ENCODE results near the gene HIVEP2. TPM values are rescaled to one million over a fixed set of nuclear protein-coding genes. Genes with fewer than 3 reads are reported as not detected.

HIVEP2 gene
- total RNA-seq, 1 experiment from 2014 or later: 4.2 TPM

DNA sequence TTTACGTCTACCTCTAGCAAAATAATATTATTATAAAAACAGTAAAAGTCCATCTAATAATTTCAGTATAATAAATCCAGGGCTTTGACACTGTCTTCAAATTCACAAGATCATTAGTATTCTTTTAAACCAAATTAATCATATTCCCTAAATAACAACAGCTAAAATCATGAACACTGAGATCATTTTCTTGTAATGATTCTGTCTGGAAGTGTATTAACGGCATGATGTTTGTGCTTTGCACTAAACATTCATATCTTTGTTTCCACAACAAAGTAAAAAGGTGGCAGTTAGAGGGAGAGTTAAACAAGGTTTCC lies 18.8 kb downstream of the HIVEP2 start:
- Histone ChIP-seq H3K27me3 (ENCODE audit: insufficient read depth, low read length) (no peaks in the 10 kb centered on the region), H3K4me1 (ENCODE audit: insufficient read depth, low read length) (no peaks in the 10 kb centered on the region; the same call in 1 of the 2 replicates), H3K4ac (ENCODE audit: low read depth, low read length) (no peak overlapping the region), H3K23me2 (ENCODE audit: insufficient read length, low read depth, low read length, poor library complexity, severe bottlenecking) (peaks cover 2% of the 10 kb centered on the region), H2AK5ac (ENCODE audit: insufficient read length, low read length) (no peak overlapping the region), H2BK12ac (ENCODE audit: insufficient read length, low read depth, low read length) (no peak overlapping the region), H3K56ac (ENCODE audit: insufficient read length, low read depth, low read length) (no peak overlapping the region), H3K79me1 (ENCODE audit: insufficient read depth, low read depth, low read length, poor library complexity, severe bottlenecking) (no peaks in the 10 kb centered on the region), H2BK120ac (ENCODE audit: low read depth, low read length, poor library complexity, severe bottlenecking) (no peak overlapping the region), H3K9ac (ENCODE audit: extremely low read depth, insufficient read length, low read length) (no peak overlapping the region), H4K5ac (ENCODE audit: insufficient read length, low read depth, low read length) (no peak overlapping the region), H2AFZ (ENCODE audit: low read length) (no peak overlapping the region), H3K27ac (ENCODE audit: insufficient read length, low read depth, low read length) (no peak overlapping the region), H4K8ac (replicated peaks; ENCODE audit: insufficient read length, low read depth, low read length) (no peak overlapping the region), H4K91ac (ENCODE audit: insufficient read length, low read depth, low read length) (no peak overlapping the region), H2BK20ac (ENCODE audit: low read depth, low read length, poor library complexity, severe bottlenecking) (no peak overlapping the region), H3K4me2 (ENCODE audit: insufficient read depth, insufficient read length, low read length) (peak overlapping the region; percentile 30), H3T11ph (ENCODE audit: low read length) (no peak overlapping the region), H3K23ac (ENCODE audit: insufficient read length, low read depth, low read length) (no peak overlapping the region), H2BK5ac (ENCODE audit: insufficient read length, low read length) (no peak overlapping the region), H3K18ac (ENCODE audit: insufficient read length, low read depth, low read length) (no peak overlapping the region), H2BK15ac (ENCODE audit: low read depth, low read length) (no peak overlapping the region), H3K9me3 (ENCODE audit: control insufficient read depth, low read depth, low read length) (no peaks in the 10 kb centered on the region), H3K14ac (ENCODE audit: insufficient read depth, low read length) (no peak overlapping the region), H4K20me1 (ENCODE audit: control insufficient read depth, insufficient read depth, insufficient read length) (no peaks in the 10 kb centered on the region), H3K79me2 (ENCODE audit: insufficient read depth, low read length) (no peaks in the 10 kb centered on the region; the same call in 1 of the 2 replicates)
- WGBS (ENCODE audit: extremely low coverage, insufficient read length, low lambda C conversion rate): no CpG with 5 or more reads among the region's 2 CpGs
- DNase-seq: no peak
- peak overlapping the region; percentile 53 to 76 for H3K4me3 Mint-ChIP-seq
- H3K36me3 Mint-ChIP-seq (ENCODE audit: insufficient read depth in 1 of 3, low read depth in 3 of 3): no peaks in the 10 kb centered on the region
- peaks cover 13% of the 10 kb centered on the region for H3K27me3 Mint-ChIP-seq (ENCODE audit: low read depth)
- no peak overlapping the region for H3K27ac Mint-ChIP-seq
- TF ChIP-seq, protein P1, sequence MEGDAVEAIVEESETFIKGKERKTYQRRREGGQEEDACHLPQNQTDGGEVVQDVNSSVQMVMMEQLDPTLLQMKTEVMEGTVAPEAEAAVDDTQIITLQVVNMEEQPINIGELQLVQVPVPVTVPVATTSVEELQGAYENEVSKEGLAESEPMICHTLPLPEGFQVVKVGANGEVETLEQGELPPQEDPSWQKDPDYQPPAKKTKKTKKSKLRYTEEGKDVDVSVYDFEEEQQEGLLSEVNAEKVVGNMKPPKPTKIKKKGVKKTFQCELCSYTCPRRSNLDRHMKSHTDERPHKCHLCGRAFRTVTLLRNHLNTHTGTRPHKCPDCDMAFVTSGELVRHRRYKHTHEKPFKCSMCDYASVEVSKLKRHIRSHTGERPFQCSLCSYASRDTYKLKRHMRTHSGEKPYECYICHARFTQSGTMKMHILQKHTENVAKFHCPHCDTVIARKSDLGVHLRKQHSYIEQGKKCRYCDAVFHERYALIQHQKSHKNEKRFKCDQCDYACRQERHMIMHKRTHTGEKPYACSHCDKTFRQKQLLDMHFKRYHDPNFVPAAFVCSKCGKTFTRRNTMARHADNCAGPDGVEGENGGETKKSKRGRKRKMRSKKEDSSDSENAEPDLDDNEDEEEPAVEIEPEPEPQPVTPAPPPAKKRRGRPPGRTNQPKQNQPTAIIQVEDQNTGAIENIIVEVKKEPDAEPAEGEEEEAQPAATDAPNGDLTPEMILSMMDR (conservative IDR thresholded peaks at IDR 0.05): no peak
- H3K9me3 Mint-ChIP-seq: no peaks in the 10 kb centered on the region
- peaks cover 13% of the 10 kb centered on the region in 2 experiments for H3K4me1 Mint-ChIP-seq
